Mucosa of stomach (tissue), 1 donor: ENCODE measurements around the gene AUTS2.

Experiments
- H3K27me3 ChIP-seq: one replicate; pipeline ENCODE4 v1.7.0; 2013; ENCODE audit warnings: mild to moderate bottlenecking, low read length; ENCODE audit not compliant: control insufficient read depth, insufficient read depth
- H3K36me3 ChIP-seq: one replicate; pipeline ENCODE4 v1.7.0; 2013; ENCODE audit warnings: low read length; ENCODE audit not compliant: control insufficient read depth, insufficient read depth
- H3K4me1 ChIP-seq: one replicate; pipeline ENCODE4 v1.7.0; 2013; ENCODE audit warnings: mild to moderate bottlenecking, low read length; ENCODE audit not compliant: control insufficient read depth, insufficient read depth
- H3K4me3 ChIP-seq: one replicate; pipeline ENCODE4 v1.7.0; 2013; ENCODE audit warnings: low read length
- H3K9ac ChIP-seq: one replicate; pipeline ENCODE4 v1.7.0; 2013; ENCODE audit warnings: mild to moderate bottlenecking, low read length, moderate library complexity
- H3K9me3 ChIP-seq: one replicate; pipeline ENCODE4 v1.7.0; 2013; ENCODE audit warnings: mild to moderate bottlenecking, low read length, moderate library complexity; ENCODE audit not compliant: control insufficient read depth
- donor health status: Pancreatic carcinoma.

AUTS2 gene

GRCh38 chr7:70529436-70529835, 931.2 kb downstream of the AUTS2 start:
- no peaks in the 10 kb centered on the region for H3K4me1 ChIP-seq
- H3K4me3 ChIP-seq: no peak overlapping the region
- no peaks in the 10 kb centered on the region for H3K27me3 ChIP-seq
- H3K36me3 ChIP-seq: no peaks in the 10 kb centered on the region
- H3K9ac ChIP-seq: no peak overlapping the region
- no peaks in the 10 kb centered on the region for H3K9me3 ChIP-seq

GRCh38 chr7:70529914-70530585, 931.8 kb downstream of the AUTS2 start:
- Histone ChIP-seq H3K36me3 (no peaks in the 10 kb centered on the region), H3K9ac (no peak overlapping the region), H3K4me3 (no peak overlapping the region), H3K27me3 (no peaks in the 10 kb centered on the region), H3K4me1 (no peaks in the 10 kb centered on the region), H3K9me3 (no peaks in the 10 kb centered on the region)

GRCh38 chr7:70533614-70534013, 935.3 kb downstream of the AUTS2 start:
- no peaks in the 10 kb centered on the region for H3K9me3 ChIP-seq

GRCh38 chr7:70539205-70539604, 940.9 kb downstream of the AUTS2 start:
- no peak overlapping the region for H3K9ac ChIP-seq
- no peak overlapping the region for H3K4me3 ChIP-seq

More at GRCh38 chr7:70533614-70534013, 935.3 kb downstream of the AUTS2 start:
- Histone ChIP-seq H3K4me1 (no peaks in the 10 kb centered on the region), H3K27me3 (no peaks in the 10 kb centered on the region), H3K36me3 (no peaks in the 10 kb centered on the region), H3K4me3 (no peak overlapping the region), H3K9ac (no peak overlapping the region)

GRCh38 chr7:70539617-70540016, 941.3 kb downstream of the AUTS2 start:
- Histone ChIP-seq H3K9ac (no peak overlapping the region), H3K4me1 (no peaks in the 10 kb centered on the region), H3K4me3 (no peak overlapping the region), H3K27me3 (no peaks in the 10 kb centered on the region), H3K9me3 (no peaks in the 10 kb centered on the region), H3K36me3 (no peaks in the 10 kb centered on the region)

More at GRCh38 chr7:70539205-70539604, 940.9 kb downstream of the AUTS2 start:
- H3K27me3 ChIP-seq: no peaks in the 10 kb centered on the region
- H3K4me1 ChIP-seq: no peaks in the 10 kb centered on the region
- no peaks in the 10 kb centered on the region for H3K36me3 ChIP-seq
- no peaks in the 10 kb centered on the region for H3K9me3 ChIP-seq

- no peak overlapping the region for H3K4me3 ChIP-seq
- no peaks in the 10 kb centered on the region for H3K4me1 ChIP-seq
- H3K27me3 ChIP-seq: no peaks in the 10 kb centered on the region
- no peaks in the 10 kb centered on the region for H3K9me3 ChIP-seq
- H3K36me3 ChIP-seq: no peaks in the 10 kb centered on the region
- H3K9ac ChIP-seq: no peak overlapping the region
These were observed 942.4 kb downstream of the AUTS2 start for GRCh38 chr7:70540641-70541040.

GRCh38 chr7:70542750-70543376, 944.6 kb downstream of the AUTS2 start:
- Histone ChIP-seq H3K9me3 (no peaks in the 10 kb centered on the region), H3K9ac (no peak overlapping the region), H3K4me3 (no peak overlapping the region), H3K27me3 (no peaks in the 10 kb centered on the region), H3K4me1 (no peaks in the 10 kb centered on the region), H3K36me3 (no peaks in the 10 kb centered on the region)

GRCh38 chr7:70544016-70544415, 945.7 kb downstream of the AUTS2 start:
- Histone ChIP-seq H3K9me3 (no peaks in the 10 kb centered on the region), H3K4me3 (no peak overlapping the region), H3K36me3 (no peaks in the 10 kb centered on the region), H3K9ac (no peak overlapping the region), H3K27me3 (no peaks in the 10 kb centered on the region), H3K4me1 (no peaks in the 10 kb centered on the region)

GRCh38 chr7:70545214-70545613, 946.9 kb downstream of the AUTS2 start:
- Histone ChIP-seq H3K4me3 (no peak overlapping the region), H3K4me1 (no peaks in the 10 kb centered on the region), H3K9ac (no peak overlapping the region), H3K9me3 (no peaks in the 10 kb centered on the region), H3K36me3 (no peaks in the 10 kb centered on the region), H3K27me3 (no peaks in the 10 kb centered on the region)

- Histone ChIP-seq H3K27me3 (no peaks in the 10 kb centered on the region), H3K4me1 (no peaks in the 10 kb centered on the region), H3K9ac (no peak overlapping the region), H3K36me3 (no peaks in the 10 kb centered on the region), H3K4me3 (no peak overlapping the region), H3K9me3 (no peaks in the 10 kb centered on the region)
These were observed 953.9 kb downstream of the AUTS2 start for GRCh38 chr7:70552141-70552540.

- no peaks in the 10 kb centered on the region for H3K9me3 ChIP-seq
- H3K27me3 ChIP-seq: no peaks in the 10 kb centered on the region
- no peak overlapping the region for H3K4me3 ChIP-seq
- no peaks in the 10 kb centered on the region for H3K36me3 ChIP-seq
- no peaks in the 10 kb centered on the region for H3K4me1 ChIP-seq
- H3K9ac ChIP-seq: no peak overlapping the region
These were observed 955.1 kb downstream of the AUTS2 start for GRCh38 chr7:70553364-70553763.

GRCh38 chr7:70554646-70555045, 956.4 kb downstream of the AUTS2 start:
- Histone ChIP-seq H3K36me3 (no peaks in the 10 kb centered on the region), H3K27me3 (no peaks in the 10 kb centered on the region), H3K4me1 (no peaks in the 10 kb centered on the region)

More at GRCh38 chr7:70554646-70555045, 956.4 kb downstream of the AUTS2 start:
- no peak overlapping the region for H3K4me3 ChIP-seq
- no peaks in the 10 kb centered on the region for H3K9me3 ChIP-seq
- no peak overlapping the region for H3K9ac ChIP-seq
